GM23248 (cell line): Measurements from ENCODE around the gene STAP2.

Experiments
- EZH2 ChIP-seq: fragments of 200-600 bp; sonication (generic); IDR thresholded peaks from 2 replicates; pipeline ENCODE4 v1.6.1; 2018; ENCODE audit warnings: antibody characterized with exemption, mild to moderate bottlenecking; ENCODE audit not compliant: insufficient read depth, poor library complexity, severe bottlenecking
- EZH2phosphoT487 ChIP-seq: fragments of 200-600 bp; sonication (generic); IDR thresholded peaks from 2 replicates; pipeline ENCODE4 v1.6.1; 2018; ENCODE audit warnings: antibody characterized with exemption, moderate library complexity, mild to moderate bottlenecking, low read depth; ENCODE audit not compliant: insufficient read depth

DNA sequence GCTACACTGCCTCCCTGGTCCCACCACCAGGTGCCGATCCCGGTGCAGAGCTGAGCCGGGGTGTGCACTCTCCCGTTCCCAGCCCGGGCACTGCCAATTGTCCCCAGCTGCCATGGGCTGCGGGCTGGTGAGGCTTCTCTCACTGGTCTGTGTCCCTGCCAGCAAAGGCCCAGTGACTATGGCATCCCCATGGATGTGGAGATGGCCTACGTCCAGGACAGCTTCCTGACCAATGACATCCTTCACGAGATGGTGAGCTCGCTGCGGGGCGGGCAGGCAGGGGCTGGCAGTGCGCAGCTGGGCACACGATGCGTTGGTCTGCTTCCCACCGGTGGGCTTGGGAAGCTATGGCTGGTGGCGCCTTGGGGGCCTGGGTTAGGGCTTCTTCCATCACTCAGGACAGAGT is 19.3 kb upstream of the STAP2 start:
- TF ChIP-seq EZH2phosphoT487 (no peak), EZH2 (no peak)
